Stimulated activated CD4-positive, alpha-beta T cell treated with anti-CD3 and anti-CD28 coated beads, TNF-alpha, amount 100 ng/mL, for 48 hours (primary cell): ENCODE results near the gene GPR156.
"Not testable (repeated sequence)": the region's sequence is repeated elsewhere in the genome, so short reads cannot be mapped to it uniquely, and the experiment has no call there.

Source experiments
- DNase-seq, 3 donors: peaks; one replicate each; pipeline ENCODE4 v3.0.0-alpha.2; 2020; ENCODE audit warnings: low read depth in 3 of 3

Gene GPR156

DNA sequence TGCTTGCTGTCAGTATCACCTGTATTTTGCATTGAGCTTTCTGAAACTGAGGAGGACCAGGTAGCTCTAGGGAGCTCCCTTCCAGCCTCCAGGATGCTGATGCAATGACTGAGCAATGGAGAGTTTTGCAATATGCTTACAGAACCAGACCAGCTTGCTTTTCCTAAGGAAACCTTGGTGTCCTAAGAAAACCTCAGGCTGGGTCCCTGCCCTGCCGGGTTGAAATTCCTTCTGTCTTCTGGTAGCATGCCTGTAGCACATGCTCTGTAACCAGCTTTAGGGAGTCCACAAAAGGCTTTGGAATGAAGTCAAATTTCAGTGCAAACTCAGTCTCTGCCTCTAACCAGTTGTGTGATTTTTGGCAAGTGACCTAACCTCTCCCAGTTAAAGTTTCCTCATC is 125.0 kb downstream of the GPR156 start:
- DNase-seq: no peak

DNA sequence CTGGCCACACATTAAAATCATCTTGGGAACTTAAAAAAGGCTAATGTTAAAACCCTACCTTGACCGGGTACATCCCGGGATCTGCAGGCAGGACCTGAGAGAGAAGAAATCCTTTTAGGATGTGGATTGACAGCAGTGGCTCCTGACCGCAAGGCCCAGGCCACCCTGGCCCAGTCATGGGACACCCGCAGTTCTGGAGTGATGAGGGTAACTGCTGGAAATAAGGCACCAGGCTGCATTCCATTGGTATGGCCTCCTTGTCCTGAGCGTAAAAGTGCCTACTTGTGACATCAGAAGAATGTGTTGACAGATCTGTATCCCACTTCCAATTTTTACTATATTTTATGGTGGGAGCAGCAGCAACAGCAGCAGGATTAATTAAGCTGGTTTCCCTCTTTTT is 127.3 kb downstream of the GPR156 start:
- DNase-seq: no peak

- no peak for DNase-seq
Observed at GRCh38 chr3:120157113-120157512, 127.9 kb downstream of the GPR156 start.

- no peak for DNase-seq
Observed at GRCh38 chr3:120156699-120157098, 128.3 kb downstream of the GPR156 start.

- DNase-seq: not testable (repeated sequence)
Observed at GRCh38 chr3:120155694-120156093, 129.3 kb downstream of the GPR156 start.

DNA sequence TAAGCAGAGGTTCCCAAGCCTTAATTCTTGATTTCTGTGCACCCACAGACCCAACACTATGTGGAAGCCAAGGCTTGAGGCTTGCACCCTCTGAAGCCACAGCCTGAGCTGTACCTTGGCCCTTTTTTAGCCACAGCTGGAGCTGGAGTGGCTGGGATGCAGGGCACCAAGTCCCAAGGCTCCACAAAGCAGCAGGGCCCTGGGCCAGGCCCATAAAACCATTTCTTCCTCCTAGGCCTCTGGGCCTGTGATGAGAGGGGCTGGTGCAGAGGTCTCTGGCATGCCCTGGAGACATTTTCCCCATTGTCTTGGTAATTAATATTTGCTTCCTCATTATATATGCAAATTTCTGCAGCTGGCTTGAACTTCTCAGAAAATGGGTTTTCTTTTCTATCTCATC is 129.9 kb downstream of the GPR156 start:
- no peak for DNase-seq

DNA sequence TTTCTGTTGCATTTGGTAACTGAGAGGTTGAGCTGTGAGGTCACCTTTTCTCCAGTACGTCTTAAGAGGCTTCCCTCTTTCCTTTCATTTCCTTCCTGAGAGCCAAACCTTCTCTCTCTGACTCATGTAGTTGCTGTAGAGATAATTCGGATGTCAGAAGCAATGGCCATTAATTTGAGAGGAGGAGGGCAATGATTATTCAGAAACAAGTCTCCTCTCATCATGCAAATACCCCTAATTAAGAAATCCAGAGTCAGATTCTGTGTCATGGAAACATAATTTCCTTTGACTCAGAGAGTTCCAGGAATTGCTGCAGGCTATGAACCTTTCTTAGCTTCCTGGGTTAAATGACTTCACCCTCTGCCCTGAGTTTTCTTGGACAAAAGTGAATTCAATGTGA is 131.7 kb downstream of the GPR156 start:
- DNase-seq: no peak

- DNase-seq: no peak
Observed at GRCh38 chr3:120151791-120152190, 133.2 kb downstream of the GPR156 start.

DNA sequence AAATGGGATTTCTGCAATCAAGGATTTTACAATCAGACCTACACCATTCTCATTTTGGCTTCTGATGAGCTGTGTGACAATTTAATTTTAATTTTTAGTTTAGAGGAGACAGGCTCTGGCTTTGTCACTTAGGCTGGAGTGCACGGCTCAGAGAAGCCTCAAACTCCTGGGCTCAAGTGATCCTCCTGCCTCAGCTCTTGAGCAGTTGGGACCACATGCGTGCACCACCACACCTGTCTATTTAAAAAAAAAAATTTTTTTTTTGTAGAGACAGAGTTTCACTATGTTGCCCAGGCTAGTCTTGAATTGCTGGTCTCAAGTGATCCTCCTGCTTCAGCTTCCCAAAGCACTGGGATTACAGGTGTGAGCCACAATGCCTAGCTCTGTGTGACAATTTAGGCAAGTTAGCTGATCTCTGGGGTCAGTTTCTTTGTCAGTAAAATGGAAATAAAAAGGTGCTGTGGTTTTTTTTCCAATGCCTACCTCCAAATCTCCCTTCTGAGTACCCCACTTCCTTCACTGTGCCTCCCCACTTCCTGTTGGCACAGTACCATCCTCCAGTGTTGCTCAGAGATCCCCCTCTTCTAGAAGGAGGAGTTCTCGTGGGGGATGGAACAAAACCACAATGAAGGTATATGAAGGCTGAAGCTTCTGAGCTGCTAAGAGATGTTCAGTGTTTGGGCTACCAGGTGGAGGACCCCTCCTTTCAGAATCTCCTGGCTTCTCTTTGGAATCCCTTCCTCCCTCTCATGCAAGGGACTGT is 136.7 kb downstream of the GPR156 start:
- no peak for DNase-seq

GRCh38 chr3:120147072-120147871 is 137.8 kb downstream of the GPR156 start:
- DNase-seq: peak in 1 of 3 donors; percentile 2

- DNase-seq: no peak
Observed at GRCh38 chr3:120145542-120146285, 139.3 kb downstream of the GPR156 start.

DNA sequence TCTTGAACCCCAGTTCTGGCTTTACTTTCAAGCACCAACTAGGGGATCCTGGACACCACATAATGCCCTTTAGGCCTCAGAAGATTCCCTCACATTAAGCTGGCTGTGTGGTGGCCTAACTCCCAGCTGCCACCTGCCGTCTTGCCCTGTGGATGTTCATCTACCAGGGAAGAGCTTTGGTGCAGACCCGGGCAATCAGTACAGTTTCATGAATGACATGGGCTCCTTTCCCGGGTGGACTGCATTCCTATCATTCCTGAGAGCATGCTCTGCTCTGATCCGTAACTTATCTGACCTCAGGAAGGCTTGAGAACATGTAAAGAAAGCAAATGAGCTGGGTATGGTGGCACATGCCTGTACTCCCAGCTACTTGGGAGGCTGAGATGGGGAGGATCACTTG is 140.8 kb downstream of the GPR156 start:
- no peak for DNase-seq

DNA sequence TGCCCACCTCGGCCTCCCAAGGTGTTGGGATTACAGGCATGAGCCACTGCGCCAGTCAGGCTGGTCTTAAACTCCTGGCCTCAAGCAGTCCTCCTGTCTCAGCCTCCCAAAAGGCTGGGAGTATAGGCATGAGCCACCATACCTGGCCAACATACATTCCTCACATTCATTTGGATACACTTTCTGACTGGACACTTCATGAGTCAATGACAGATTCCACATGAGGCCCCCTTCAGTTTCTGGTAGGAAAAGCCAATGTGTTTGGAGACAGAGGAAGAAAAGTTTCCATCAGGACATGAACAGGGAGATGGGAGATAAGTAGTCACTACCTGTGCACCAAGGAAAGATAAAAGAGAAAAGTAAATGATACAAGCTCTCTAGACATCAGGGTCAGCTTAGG is 141.3 kb downstream of the GPR156 start:
- no peak for DNase-seq

GRCh38 chr3:120142236-120142635 is 142.8 kb downstream of the GPR156 start:
- DNase-seq: no peak

GRCh38 chr3:120140098-120140742 is 144.8 kb downstream of the GPR156 start:
- DNase-seq: no peak

DNA sequence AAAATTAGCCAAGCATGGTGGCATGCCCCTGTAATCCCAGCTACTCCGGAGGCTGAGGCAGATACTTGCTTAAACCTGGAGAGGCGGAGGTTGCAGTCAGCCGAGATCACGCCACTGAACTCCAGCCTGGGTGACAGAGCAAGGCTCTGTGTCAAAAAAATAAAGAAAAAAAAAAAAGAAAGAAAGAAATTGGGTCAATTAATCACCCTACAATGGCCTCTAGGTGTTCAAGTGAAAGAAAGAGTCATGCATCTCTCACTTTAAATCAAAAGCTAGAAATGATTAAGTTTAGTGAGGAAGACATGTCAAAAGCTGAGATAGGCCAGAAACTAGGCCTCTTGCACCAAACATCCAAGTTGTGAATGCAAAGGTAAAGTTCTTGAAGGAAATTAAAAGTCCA is 145.9 kb downstream of the GPR156 start:
- no peak for DNase-seq

DNA sequence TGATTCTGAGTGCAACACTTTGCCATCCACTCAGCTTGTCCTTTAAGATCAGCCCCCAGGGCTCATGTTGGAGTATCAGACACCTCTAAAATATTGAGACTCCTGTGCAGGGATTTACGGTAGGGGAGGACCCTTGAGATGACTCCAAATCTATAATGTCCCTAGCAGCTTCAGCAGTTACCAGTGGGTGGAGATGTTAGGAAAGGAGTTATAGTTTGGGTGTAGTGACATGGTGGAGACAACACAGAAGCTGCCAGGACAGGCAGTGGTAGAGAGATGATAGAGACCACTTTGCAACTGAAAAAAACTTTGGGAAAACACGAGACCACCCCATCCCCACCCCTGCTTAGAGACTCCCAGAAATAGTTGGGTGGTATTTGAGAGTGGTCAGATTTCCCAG is 147.5 kb downstream of the GPR156 start:
- DNase-seq: no peak

DNA sequence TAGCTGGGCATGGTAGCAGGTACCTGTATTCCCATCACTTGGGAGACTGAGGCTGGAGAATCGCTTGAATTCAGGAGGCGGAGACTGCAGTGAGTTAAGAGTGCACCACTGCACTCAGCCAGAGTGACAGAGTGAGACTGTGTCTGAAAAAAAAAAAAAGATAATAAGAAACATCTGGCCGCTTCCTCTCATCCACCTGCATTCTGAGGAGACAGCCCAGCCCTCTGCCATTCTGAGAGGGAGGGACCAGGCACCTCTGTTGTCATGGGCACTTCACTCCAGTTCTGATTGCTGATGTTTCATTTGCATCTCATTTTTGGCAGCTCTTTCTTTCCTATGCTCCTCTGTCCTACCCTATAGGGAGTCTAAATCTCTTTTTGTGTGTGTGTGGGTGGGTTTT is 154.4 kb downstream of the GPR156 start:
- DNase-seq: no peak

- no peak for DNase-seq
Observed at GRCh38 chr3:120129718-120130513, 155.1 kb downstream of the GPR156 start.

DNA sequence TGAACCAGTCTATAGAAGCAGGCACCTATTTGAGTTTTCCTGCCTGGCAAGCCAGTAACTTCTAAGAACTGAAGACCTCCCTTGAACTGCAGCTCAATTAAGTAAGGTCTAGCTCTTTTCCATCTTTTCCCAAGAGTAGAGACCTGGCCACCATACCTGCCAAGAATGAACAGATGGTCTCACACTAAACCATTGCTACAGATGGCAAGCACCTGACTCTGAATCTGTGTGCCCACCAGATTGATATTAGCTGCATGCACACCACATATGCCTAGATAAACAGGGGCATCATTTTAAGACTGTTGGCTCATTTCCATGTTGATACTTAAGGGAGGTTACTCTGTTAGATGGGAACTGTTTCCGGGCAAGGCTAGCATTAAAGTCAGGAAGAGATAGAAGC is 156.0 kb downstream of the GPR156 start:
- no peak for DNase-seq

- no peak for DNase-seq
Observed at GRCh38 chr3:120125992-120126391, 159.0 kb downstream of the GPR156 start.
